GM18507 (cell line): ENCODE data around the gene IL13.
A peak's percentile ranks its signal among the peaks of the same experiment; 100 is the strongest.
"Not testable (repeated sequence)": the region's sequence is repeated elsewhere in the genome, so short reads cannot be mapped to it uniquely, and the experiment has no call there.

Experiments used
- DNase-seq: peaks from one replicate; pipeline ENCODE4 v3.0.0; 2011; ENCODE audit warnings: low read depth; ENCODE audit not compliant: insufficient read length; ENCODE audit errors: extremely low spot score
- FAIRE-seq: peaks from 2 replicates; lab custom pipeline; 2011; peaks lifted over from hg19 to GRCh38; lab: Jason Lieb, UNC

The IL13 gene

GRCh38 chr5:132684922-132685720, 27.1 kb downstream of the IL13 start:
- peak; percentile 73 for FAIRE-seq
- DNase-seq, result no peak

DNA sequence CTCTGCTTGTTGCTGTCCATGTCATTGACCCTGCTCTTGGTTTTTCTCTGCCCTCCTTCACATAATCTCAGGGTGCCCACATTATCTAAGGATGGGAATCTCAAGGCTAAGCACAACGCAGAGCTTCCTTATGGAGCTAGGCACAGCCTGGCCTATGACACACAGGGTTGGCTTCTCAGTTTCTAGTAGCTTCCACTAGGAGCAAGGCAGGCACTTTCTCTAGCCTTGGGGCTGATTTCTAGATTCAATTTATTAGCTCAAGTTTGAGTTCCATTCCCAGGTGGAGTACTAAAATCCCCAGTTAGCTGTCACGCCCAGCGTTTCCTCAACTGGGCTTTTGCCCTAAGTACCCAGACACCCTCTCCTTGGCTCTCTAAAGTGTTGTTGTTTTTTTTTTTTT, 28.2 kb downstream of the IL13 start:
- DNase-seq, result no peak
- FAIRE-seq, result no peak

- DNase-seq (no peak), FAIRE-seq (no peak)
Measured at GRCh38 chr5:132687995-132688394, 30.0 kb downstream of the IL13 start.

DNA sequence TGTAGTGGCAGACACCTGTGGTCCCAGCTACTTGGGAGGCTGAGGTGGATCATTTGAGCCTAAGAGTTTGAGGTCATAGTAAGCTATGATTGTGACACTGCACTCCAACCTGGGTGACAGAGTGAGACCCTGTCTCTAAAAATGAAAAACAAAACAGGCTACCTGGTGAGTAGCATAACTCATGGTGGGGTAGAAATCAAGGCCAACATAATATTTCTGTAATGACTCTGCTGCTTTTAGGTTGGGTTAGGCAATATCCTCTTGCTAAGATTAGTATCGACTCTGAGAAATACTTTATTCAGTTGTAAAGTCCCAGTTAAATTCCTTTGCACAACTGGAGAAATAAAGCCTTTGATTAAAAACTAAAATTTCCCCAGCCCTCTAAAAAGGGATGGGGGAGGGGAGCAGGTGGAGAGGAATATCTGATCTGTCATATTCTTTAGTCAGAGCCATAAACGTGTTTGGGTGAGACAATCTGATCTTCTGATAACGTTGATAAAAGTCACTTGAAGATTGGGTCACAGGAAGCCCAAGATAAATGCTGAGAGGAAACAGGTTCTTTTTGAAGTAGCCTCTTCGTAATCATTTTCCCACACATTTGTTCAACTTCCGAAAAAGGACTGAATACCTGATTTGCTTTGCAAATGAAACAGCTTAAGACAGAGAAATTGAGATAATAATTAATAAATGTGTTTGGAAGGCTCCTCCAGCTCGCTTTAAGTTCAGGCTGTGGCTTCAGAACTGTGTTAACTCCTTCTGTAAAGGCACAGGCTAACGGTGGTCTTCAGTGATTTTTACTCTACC, 30.8 kb downstream of the IL13 start:
- FAIRE-seq, result peak; percentile 65
- DNase-seq, result no peak

DNA sequence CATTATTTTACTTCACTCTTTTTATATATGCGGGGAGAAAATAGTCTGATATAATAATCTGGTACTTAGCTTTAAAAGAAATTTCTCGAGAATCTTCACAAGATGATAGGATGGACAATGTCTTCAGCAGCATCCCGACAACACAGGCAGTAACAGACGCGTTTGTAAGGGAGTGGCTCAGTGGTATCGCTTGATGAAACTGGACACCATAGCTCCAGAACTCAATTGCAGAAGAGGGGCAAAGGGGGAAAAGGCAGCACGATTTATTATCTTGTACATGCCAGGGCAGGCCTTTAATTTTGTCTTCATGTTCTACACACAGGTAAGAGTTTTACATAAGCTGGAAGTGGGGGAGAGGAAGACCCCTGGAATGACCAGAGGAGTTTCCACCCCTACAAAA, 31.5 kb downstream of the IL13 start:
- peak; percentile 21 for FAIRE-seq
- no peak for DNase-seq

- DNase-seq, result no peak
- FAIRE-seq, result no peak
Measured at GRCh38 chr5:132690156-132690555, 32.2 kb downstream of the IL13 start.

DNA sequence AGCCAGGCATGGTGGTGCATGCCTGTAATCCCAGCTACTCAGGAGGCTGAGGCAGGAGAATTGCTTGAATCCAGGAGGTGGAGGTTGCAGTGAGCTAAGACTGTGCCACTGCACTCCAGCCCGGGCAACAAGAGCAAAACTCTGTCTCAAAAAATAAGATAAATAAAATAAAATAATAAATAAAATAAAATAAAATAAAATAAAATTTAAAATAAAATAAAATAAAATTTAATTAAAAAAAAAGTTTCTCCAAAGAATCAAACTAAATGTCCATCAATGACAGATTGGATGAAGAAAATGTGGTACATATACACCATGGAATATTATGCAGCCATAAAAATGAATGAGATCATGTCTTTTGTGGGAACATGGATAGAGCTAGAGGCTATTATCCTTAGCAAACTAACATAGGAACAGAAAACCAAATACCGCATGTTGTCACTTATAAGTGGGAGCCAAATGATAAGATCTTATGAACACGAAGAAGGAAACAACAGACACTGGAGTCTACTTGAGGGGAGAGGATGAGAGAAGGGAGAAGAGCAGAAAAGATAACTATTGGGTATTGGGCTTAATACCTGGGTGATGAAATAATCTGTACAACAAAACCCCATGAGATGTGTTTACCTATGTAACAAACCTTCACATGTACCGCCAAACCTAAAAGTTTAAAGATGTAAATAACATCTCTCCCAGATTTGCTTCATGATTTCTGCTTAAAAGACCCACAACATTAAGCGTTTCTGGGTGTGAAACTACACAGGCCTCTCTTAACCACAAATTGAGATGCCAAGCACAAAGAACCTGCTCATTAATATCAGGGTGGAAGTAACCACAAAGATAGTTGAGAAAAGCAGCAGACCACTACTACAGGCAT, 34.0 kb downstream of the IL13 start:
- DNase-seq, result not testable (repeated sequence)
- FAIRE-seq, result peak; percentile 74

DNA sequence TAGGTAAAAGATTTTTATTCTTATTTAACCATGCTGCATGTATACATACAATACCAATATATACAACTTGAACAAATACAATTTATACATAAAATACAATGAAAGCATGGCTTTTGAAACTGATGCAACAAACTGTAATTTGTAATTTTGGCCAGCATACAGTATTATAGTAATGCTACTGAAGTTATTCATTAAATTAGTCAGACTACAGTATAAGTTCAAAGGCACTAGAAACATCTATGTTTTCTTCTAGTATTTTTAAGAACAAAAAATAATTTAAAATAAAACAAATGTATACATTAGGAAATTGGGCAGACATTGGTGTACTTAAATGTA, 34.6 kb downstream of the IL13 start:
- FAIRE-seq, result no peak
- no peak for DNase-seq

DNA sequence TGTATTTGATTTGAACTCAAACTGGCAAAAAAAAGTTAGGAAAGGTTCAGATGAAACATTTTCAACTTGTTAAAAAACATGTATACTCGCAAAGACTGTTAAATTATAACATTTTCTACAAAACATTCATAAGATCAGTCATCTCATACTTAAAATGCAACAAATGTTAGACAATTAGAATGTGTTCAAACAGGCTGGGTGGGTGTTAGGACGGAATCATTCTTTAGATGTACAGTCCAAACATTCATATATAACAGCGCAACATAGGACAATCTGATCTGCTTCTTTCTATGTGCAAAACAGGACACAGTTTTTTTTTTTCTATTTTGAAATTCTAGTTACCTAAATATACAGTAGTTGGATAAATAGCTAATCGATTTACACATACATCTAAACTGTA, 38.0 kb downstream of the IL13 start:
- FAIRE-seq, result no peak
- no peak for DNase-seq

- no peak for DNase-seq
- FAIRE-seq, result no peak
Measured at GRCh38 chr5:132704875-132705274, 46.9 kb downstream of the IL13 start.

DNA sequence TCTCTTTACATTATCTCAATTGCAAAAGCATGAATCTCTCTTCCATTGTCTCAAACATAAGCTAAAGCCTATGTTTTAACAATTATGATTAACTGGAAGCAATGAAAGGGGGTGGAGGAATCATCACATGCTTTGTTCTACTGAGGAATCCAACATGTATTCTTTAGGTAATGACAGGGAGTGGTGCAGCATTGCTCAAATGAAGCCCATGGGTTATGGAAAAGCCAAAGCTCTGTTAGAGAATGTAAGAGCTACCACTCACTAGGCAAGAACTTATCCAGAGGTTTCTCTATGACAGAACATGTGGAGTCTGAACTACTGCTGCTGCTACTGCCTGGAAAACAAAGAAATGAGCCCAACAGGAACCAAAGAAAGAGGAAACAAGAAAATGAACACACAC, 50.7 kb downstream of the IL13 start:
- DNase-seq (no peak), FAIRE-seq (no peak)
